Testis (tissue), 3 donors: ENCODE measurements around the gene CXCL13. TPM values are rescaled to one million over a fixed set of nuclear protein-coding genes. Genes with fewer than 3 reads are reported as not detected.

Experiments
- DNase-seq: peaks from one replicate; pipeline ENCODE4 v3.0.0-alpha.2; 2019
- H3K27ac ChIP-seq, 2 donors: fragments of 200-600 bp; sonication (generic); one replicate each; pipeline ENCODE4 v1.5.1; 2019
- H3K27me3 ChIP-seq: fragments of 200-600 bp; sonication (generic); one replicate; pipeline ENCODE4 v1.5.1; 2019
- H3K36me3 ChIP-seq: fragments of 200-600 bp; sonication (generic); one replicate; pipeline ENCODE4 v1.5.1; 2017; ENCODE audit warnings: low read depth; ENCODE audit errors: missing control alignments
- H3K4me1 ChIP-seq: fragments of 200-600 bp; sonication (generic); one replicate; pipeline ENCODE4 v1.5.1; 2019
- H3K4me3 ChIP-seq, 2 donors: fragments of 200-600 bp; sonication (generic); one replicate each; pipeline ENCODE4 v1.5.1; 2017 to 2019
- H3K9me3 ChIP-seq: fragments of 200-600 bp; sonication (generic); one replicate; pipeline ENCODE4 v1.5.1; 2017
- POLR2A ChIP-seq: fragments of 450-650 bp; IDR thresholded peaks from one replicate; pipeline ENCODE4 v1.6.1; 2017; ENCODE audit warnings: antibody characterized with exemption, mild to moderate bottlenecking, moderate library complexity
- WGBS, 2 donors: methylation state at CpG; one replicate each; pipeline ENCODE4 v1.1.5; 2018; 5-methylcytosine and 5-hydroxymethylcytosine counted together
- intact Hi-C: fragments of 100-400 bp; cut with DNase I; formaldehyde crosslinking; loops from one replicate; pipeline ENCODE4 v1.15.1; 2023; ENCODE audit warnings: low total_unique reads
- polyA plus RNA-seq: library from polyadenylated mRNA; stranded (reverse); fragments of 350-450 nt; fragmentation: Illumina TruSeq; extraction: RNeasy Lipid Tissue Mini Kit (QIAGEN cat#74804); gene quantifications from one replicate; pipeline ENCODE4 v1.2.3, GENCODE V29; 2014; ENCODE audit warnings: low read depth, low replicate concordance; ENCODE audit not compliant: insufficient read depth
- total RNA-seq, 2 donors: library from RNA; depleted of rRNA; stranded (reverse); fragments of >200 nt; gene quantifications; one replicate each; pipeline ENCODE4 v1.2.3, GENCODE V29; 2016
- TF ChIP-seq, protein P1 (sequence below), 3 experiments: fragments of 450-650 bp in 2 of 3; fragments of 200-600 bp in 1 of 3; sonication (generic) in 1 of 3; IDR thresholded peaks; one replicate each; pipeline ENCODE4 v1.5.1; 2016 to 2019; ENCODE audit warnings: antibody characterized with exemption in 3 of 3, mild to moderate bottlenecking in 2 of 3, moderate library complexity in 1 of 3

The CXCL13 gene
- total and polyA plus RNA-seq, 3 donors from 2014 or later, result 0.56 to 2.0 (median 1.7) TPM

DNA sequence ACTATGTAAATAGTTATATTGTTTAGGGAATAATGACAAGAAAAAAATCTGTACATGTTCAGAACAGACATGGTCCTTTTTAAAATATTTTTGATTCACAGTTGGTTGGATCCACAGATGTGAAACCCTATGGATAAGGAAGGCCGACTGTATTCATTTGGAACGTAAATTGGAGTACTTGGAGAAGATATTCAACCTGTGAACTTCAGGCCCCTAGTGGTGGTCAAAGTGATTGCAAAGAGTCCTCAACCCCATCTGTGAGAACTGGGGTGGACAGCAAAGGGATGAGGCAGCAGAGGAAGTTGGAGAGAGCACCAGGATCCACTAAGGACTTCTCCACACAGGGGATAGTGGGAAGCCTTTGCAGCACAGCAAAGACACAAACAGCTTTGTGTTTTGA, 6.2 kb upstream of the CXCL13 start:
- WGBS, 2 donors, result 56 to 70% methylated on average over 2 of the region's 2 CpGs
- intact Hi-C loops, result no loop called here
- no peaks in the 10 kb centered on the region for H3K36me3 ChIP-seq
- peak; percentile 35 for DNase-seq
- no peak overlapping the region for H3K4me3 ChIP-seq
- no peaks in the 10 kb centered on the region for H3K27me3 ChIP-seq
- H3K4me1 ChIP-seq, result no peaks in the 10 kb centered on the region
- TF ChIP-seq, protein P1, sequence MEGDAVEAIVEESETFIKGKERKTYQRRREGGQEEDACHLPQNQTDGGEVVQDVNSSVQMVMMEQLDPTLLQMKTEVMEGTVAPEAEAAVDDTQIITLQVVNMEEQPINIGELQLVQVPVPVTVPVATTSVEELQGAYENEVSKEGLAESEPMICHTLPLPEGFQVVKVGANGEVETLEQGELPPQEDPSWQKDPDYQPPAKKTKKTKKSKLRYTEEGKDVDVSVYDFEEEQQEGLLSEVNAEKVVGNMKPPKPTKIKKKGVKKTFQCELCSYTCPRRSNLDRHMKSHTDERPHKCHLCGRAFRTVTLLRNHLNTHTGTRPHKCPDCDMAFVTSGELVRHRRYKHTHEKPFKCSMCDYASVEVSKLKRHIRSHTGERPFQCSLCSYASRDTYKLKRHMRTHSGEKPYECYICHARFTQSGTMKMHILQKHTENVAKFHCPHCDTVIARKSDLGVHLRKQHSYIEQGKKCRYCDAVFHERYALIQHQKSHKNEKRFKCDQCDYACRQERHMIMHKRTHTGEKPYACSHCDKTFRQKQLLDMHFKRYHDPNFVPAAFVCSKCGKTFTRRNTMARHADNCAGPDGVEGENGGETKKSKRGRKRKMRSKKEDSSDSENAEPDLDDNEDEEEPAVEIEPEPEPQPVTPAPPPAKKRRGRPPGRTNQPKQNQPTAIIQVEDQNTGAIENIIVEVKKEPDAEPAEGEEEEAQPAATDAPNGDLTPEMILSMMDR (IDR thresholded peaks at IDR 0.05), result peak; percentile 17 to 39 (median 37)
- TF ChIP-seq POLR2A, result no peak
- no peak overlapping the region for H3K27ac ChIP-seq
- H3K9me3 ChIP-seq, result no peaks in the 10 kb centered on the region

DNA sequence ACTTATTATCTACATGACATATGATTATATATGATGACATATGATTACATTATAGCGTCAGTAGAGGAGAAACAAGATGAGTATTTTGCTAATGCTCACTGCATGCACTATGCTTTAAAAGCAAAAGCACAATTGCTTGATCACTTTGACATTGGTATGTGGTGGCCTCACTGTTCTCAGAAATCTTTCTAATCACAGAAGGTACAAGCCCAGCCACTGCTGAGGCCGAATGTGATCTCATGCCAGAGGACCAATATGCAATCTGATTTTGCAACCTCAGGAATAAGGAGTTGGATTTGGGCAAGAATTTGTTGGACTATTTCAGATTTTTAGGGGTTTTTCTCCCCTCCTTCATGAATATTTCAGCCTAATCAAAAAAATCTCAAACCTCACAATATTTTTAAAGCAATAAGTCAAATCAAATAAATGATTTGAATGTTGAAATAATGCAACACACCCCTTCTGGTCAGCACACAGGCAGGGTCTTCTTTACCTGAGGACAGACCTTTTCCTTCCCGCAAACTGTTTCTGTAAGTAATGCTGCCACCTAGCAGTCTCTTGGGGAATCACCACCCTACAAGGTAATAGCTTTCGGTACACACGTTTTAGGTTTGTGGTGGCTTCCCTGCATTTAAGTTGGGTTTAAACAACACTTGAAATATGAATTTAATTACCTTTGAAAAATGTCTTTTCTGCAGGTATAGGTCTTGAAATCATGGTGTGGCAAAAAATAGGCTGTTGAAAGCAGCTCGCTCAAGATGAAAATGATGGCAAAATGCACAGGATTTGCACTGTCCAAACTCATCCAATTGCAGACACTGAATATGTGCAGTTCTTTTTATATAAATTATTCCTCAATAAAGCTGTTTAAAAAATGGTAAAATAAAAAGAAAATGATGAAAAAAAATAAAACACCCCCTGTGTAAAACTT, 4.8 kb upstream of the CXCL13 start:
- 46 to 48% methylated on average over 6 of the region's 6 CpGs for WGBS, 2 donors
- Histone ChIP-seq H3K36me3 (no peaks in the 10 kb centered on the region), H3K27me3 (no peaks in the 10 kb centered on the region), H3K4me3 (no peak overlapping the region), H3K4me1 (no peaks in the 10 kb centered on the region), H3K27ac (no peak overlapping the region), H3K9me3 (no peaks in the 10 kb centered on the region)
- DNase-seq, result peak; percentile 52
- intact Hi-C loops, result no loop called here
- TF ChIP-seq, protein P1 (IDR thresholded peaks at IDR 0.05), result peak; percentile 56 to 81 (median 72)
- no peak for TF ChIP-seq POLR2A

DNA sequence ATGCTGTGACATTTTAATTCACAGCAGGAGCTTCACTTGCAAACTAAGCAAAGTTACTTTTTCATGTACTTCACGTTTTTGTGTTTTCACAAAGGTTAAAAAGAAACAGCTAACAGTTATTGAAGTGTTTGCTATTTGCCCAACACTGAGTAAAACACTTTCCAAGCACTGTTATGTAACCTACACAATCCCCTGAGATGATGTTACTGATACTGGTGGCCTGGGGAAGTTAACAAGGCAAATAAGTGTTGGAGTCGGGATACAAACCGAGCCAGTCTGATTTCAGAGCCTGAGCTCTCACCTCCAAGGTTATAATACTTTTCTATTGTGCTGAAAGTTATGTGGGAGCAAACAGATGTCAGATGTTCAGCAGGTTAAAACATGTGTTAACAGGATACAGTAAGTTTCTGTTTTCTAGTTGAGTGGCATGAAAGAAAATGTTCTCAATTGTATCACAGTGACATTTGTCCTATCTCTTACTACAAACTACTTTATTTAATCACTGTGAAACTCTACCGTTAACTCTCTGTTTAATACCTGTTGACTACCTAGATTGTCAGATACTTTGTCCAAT, 3.9 kb upstream of the CXCL13 start:
- Histone ChIP-seq H3K9me3 (no peaks in the 10 kb centered on the region), H3K36me3 (no peaks in the 10 kb centered on the region), H3K27ac (no peak overlapping the region), H3K4me3 (no peak overlapping the region), H3K4me1 (no peaks in the 10 kb centered on the region), H3K27me3 (no peaks in the 10 kb centered on the region)
- TF ChIP-seq, protein P1 (IDR thresholded peaks at IDR 0.05), result no peak
- TF ChIP-seq POLR2A, result no peak
- intact Hi-C loops, result no loop called here
- DNase-seq, result no peak
- whole genome bisulfite sequencing, 2 donors, result 52 to 60% methylated on average over 4 of the region's 4 CpGs

DNA sequence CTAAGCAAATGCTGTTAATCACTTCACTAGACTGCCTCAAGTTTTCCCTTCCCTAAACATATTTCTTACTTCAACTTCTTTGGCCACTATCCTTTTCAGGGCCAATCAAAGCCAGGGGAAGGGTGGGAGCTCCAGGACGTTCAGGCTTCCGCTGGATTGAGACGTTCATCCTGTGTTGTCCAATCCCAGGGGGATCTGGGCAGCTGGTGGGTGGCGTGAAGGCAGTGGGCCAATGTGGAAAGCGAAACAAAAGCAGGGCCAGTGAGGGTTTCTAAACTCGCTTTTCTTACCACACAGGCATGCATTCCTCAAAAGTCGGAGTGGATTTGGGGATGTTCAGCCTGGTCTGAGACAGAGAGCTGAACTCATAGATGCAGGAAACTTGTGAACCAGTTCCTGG, 7.6 kb downstream of the CXCL13 start:
- TF ChIP-seq POLR2A, result no peak
- TF ChIP-seq, protein P1 (IDR thresholded peaks at IDR 0.05), result no peak
- Histone ChIP-seq H3K27me3 (no peaks in the 10 kb centered on the region), H3K36me3 (no peaks in the 10 kb centered on the region), H3K4me3 (no peak overlapping the region), H3K27ac (no peak overlapping the region), H3K4me1 (no peaks in the 10 kb centered on the region), H3K9me3 (no peaks in the 10 kb centered on the region)
- intact Hi-C loops, result loop anchor here (10.0 kb wide), 1 partner anchor 228 kb away; no protein-coding TSS in a partner anchor
- WGBS, 2 donors, result 68 to 87% methylated on average over 7 of the region's 7 CpGs
- DNase-seq, result no peak
